Activated T-helper 17 cell treated with anti-CD3 and anti-CD28 coated beads, Interleukin-2, amount 50 U/mL, for 72 hours (primary cell): ENCODE results near the gene CBX2. TPM values are rescaled to one million over a fixed set of nuclear protein-coding genes. Genes with fewer than 3 reads are reported as not detected.

Experiments
- ATAC-seq: fragments of 150-1000 bp; cut with Tn5 transposase; replicated peaks from 2 replicates; pipeline ENCODE4 v1.10.0; 2021; ENCODE audit warnings: mild to moderate bottlenecking, moderate library complexity
- H3K27ac Mint-ChIP-seq: one replicate; pipeline ENCODE4 v1.8.0; 2022; ENCODE audit warnings: mixed read lengths
- H3K27me3 Mint-ChIP-seq: one replicate; pipeline ENCODE4 v1.8.0; 2022; ENCODE audit warnings: mixed read lengths
- H3K36me3 Mint-ChIP-seq: one replicate; pipeline ENCODE4 v1.8.0; 2022; ENCODE audit warnings: low read depth, mild to moderate bottlenecking, mixed read lengths
- H3K4me1 Mint-ChIP-seq: one replicate; pipeline ENCODE4 v1.8.0; 2022; ENCODE audit warnings: mixed read lengths
- H3K4me3 Mint-ChIP-seq: one replicate; pipeline ENCODE4 v1.8.0; 2022; ENCODE audit warnings: mild to moderate bottlenecking, mixed read lengths
- H3K9me3 Mint-ChIP-seq: one replicate; pipeline ENCODE4 v1.8.0; 2022; ENCODE audit warnings: mixed read lengths
- total RNA-seq, 2 donors: library from RNA; stranded (reverse); gene quantifications; one replicate each; pipeline ENCODE4 v1.2.3, GENCODE V29; 2022

CBX2 gene
- 1 to 10 TPM in 1 of 2 donors, under 1 TPM in 1; 0.50 to 1.6 TPM for total RNA-seq

GRCh38 chr17:79777894-79778503, at the start of gene CBX2:
Gene CBX2 (plus strand): TSS chr17:79778148. CDS start chr17:79778236, 88 bp downstream.
- Mint-ChIP-seq H3K36me3 (peaks cover 6% of the 10 kb centered on the region), H3K9me3 (no peaks in the 10 kb centered on the region), H3K4me1 (no peaks in the 10 kb centered on the region), H3K27ac (peak within 1 kb of the TSS; percentile 74), H3K27me3 (peaks cover 66% of the 10 kb centered on the region), H3K4me3 (peak within 1 kb of the TSS; percentile 74)
- peak; percentile 84 for ATAC-seq

GRCh38 chr17:79728169-79728907, 49.6 kb upstream of the CBX2 start:
- peak overlapping the region; percentile 66 for H3K4me3 Mint-ChIP-seq
- ATAC-seq = peak; percentile 88
- no peaks in the 10 kb centered on the region for H3K36me3 Mint-ChIP-seq
- peaks cover 13% of the 10 kb centered on the region for H3K4me1 Mint-ChIP-seq
- H3K27me3 Mint-ChIP-seq = no peaks in the 10 kb centered on the region
- H3K9me3 Mint-ChIP-seq = no peaks in the 10 kb centered on the region
- H3K27ac Mint-ChIP-seq = peak overlapping the region; percentile 78

- Mint-ChIP-seq H3K36me3 (no peaks in the 10 kb centered on the region), H3K4me3 (peak overlapping the region; percentile 66), H3K4me1 (peaks cover 13% of the 10 kb centered on the region), H3K27ac (peak overlapping the region; percentile 3), H3K9me3 (no peaks in the 10 kb centered on the region), H3K27me3 (no peaks in the 10 kb centered on the region)
- peak; percentile 8 for ATAC-seq
Measured at GRCh38 chr17:79728908-79729471, 49.0 kb upstream of the CBX2 start.

GRCh38 chr17:79729761-79730160, 48.2 kb upstream of the CBX2 start:
- Mint-ChIP-seq H3K9me3 (no peaks in the 10 kb centered on the region), H3K36me3 (no peaks in the 10 kb centered on the region), H3K27me3 (no peaks in the 10 kb centered on the region), H3K4me3 (peak overlapping the region; percentile 66), H3K4me1 (peaks cover 13% of the 10 kb centered on the region), H3K27ac (peak overlapping the region; percentile 3)
- no peak for ATAC-seq

- H3K36me3 Mint-ChIP-seq = no peaks in the 10 kb centered on the region
- no peak for ATAC-seq
- no peak overlapping the region for H3K27ac Mint-ChIP-seq
- H3K9me3 Mint-ChIP-seq = no peaks in the 10 kb centered on the region
- H3K4me3 Mint-ChIP-seq = no peak overlapping the region
- H3K27me3 Mint-ChIP-seq = no peaks in the 10 kb centered on the region
- H3K4me1 Mint-ChIP-seq = peaks cover 13% of the 10 kb centered on the region
Measured at GRCh38 chr17:79730437-79730768, 47.5 kb upstream of the CBX2 start.

- Mint-ChIP-seq H3K9me3 (no peaks in the 10 kb centered on the region), H3K27me3 (no peaks in the 10 kb centered on the region), H3K36me3 (no peaks in the 10 kb centered on the region), H3K4me1 (peaks cover 13% of the 10 kb centered on the region), H3K27ac (peak within 1 kb of the TSS; percentile 3), H3K4me3 (peak within 1 kb of the TSS; percentile 84)
- no peak for ATAC-seq
Measured at GRCh38 chr17:79730769-79731483, 47.0 kb upstream of the CBX2 start, which contains the start of gene ENPP7. Gene ENPP7 (plus strand): TSS chr17:79730943. CDS start chr17:79731140, 197 bp downstream.

GRCh38 chr17:79732254-79732653, 45.7 kb upstream of the CBX2 start:
- Mint-ChIP-seq H3K4me1 (peaks cover 13% of the 10 kb centered on the region), H3K36me3 (no peaks in the 10 kb centered on the region), H3K27me3 (peaks cover 4% of the 10 kb centered on the region), H3K9me3 (no peaks in the 10 kb centered on the region), H3K27ac (no peak overlapping the region), H3K4me3 (peak overlapping the region; percentile 84)
- no peak for ATAC-seq

- Mint-ChIP-seq H3K27me3 (peaks cover 4% of the 10 kb centered on the region), H3K9me3 (no peaks in the 10 kb centered on the region), H3K27ac (peak overlapping the region; percentile 83), H3K4me1 (peaks cover 13% of the 10 kb centered on the region), H3K36me3 (no peaks in the 10 kb centered on the region), H3K4me3 (peak overlapping the region; percentile 84)
- peak; percentile 67 for ATAC-seq
Measured at GRCh38 chr17:79732804-79733691, 44.9 kb upstream of the CBX2 start.

GRCh38 chr17:79733692-79734070, 44.3 kb upstream of the CBX2 start:
- H3K4me3 Mint-ChIP-seq = peak overlapping the region; percentile 84

GRCh38 chr17:79735096-79735495, 42.9 kb upstream of the CBX2 start:
- no peak for ATAC-seq
- H3K4me3 Mint-ChIP-seq = no peak overlapping the region
- no peak overlapping the region for H3K27ac Mint-ChIP-seq
- H3K9me3 Mint-ChIP-seq = no peaks in the 10 kb centered on the region
- H3K4me1 Mint-ChIP-seq = peaks cover 8% of the 10 kb centered on the region
- no peaks in the 10 kb centered on the region for H3K36me3 Mint-ChIP-seq
- H3K27me3 Mint-ChIP-seq = peaks cover 15% of the 10 kb centered on the region

More at GRCh38 chr17:79733692-79734070, 44.3 kb upstream of the CBX2 start:
- Mint-ChIP-seq H3K27me3 (peaks cover 4% of the 10 kb centered on the region), H3K36me3 (no peaks in the 10 kb centered on the region), H3K27ac (peak overlapping the region; percentile 83), H3K4me1 (peaks cover 13% of the 10 kb centered on the region), H3K9me3 (no peaks in the 10 kb centered on the region)
- no peak for ATAC-seq

- Mint-ChIP-seq H3K36me3 (no peaks in the 10 kb centered on the region), H3K4me3 (no peak overlapping the region), H3K27me3 (peaks cover 19% of the 10 kb centered on the region), H3K9me3 (no peaks in the 10 kb centered on the region), H3K4me1 (peaks cover 7% of the 10 kb centered on the region), H3K27ac (no peak overlapping the region)
- ATAC-seq = no peak
Measured at GRCh38 chr17:79737046-79737921, 40.7 kb upstream of the CBX2 start.

- Mint-ChIP-seq H3K4me3 (no peak overlapping the region), H3K27me3 (peaks cover 19% of the 10 kb centered on the region), H3K4me1 (peaks cover 1% of the 10 kb centered on the region), H3K27ac (no peak overlapping the region), H3K36me3 (no peaks in the 10 kb centered on the region), H3K9me3 (no peaks in the 10 kb centered on the region)
- ATAC-seq = no peak
Measured at GRCh38 chr17:79737922-79738578, 39.9 kb upstream of the CBX2 start.

- H3K9me3 Mint-ChIP-seq = no peaks in the 10 kb centered on the region
- H3K36me3 Mint-ChIP-seq = no peaks in the 10 kb centered on the region
- no peaks in the 10 kb centered on the region for H3K4me1 Mint-ChIP-seq
- ATAC-seq = no peak
- H3K27ac Mint-ChIP-seq = no peak overlapping the region
- peaks cover 19% of the 10 kb centered on the region for H3K27me3 Mint-ChIP-seq
- H3K4me3 Mint-ChIP-seq = no peak overlapping the region
Measured at GRCh38 chr17:79738643-79739042, 39.3 kb upstream of the CBX2 start.
